Fibroblast of peridontal ligament (primary cell): ENCODE data around the gene DHRSX.
A peak's percentile ranks its signal among the peaks of the same experiment; 100 is the strongest.
"Not testable (repeated sequence)": the region's sequence is repeated elsewhere in the genome, so short reads cannot be mapped to it uniquely, and the experiment has no call there.

ENCODE experiments used
- DNase-seq: peaks from one replicate; pipeline ENCODE4 v3.0.0-alpha.2; 2010; ENCODE audit errors: extremely low read depth

Gene DHRSX

GRCh38 chrX:2498781-2499302 is 1.9 kb downstream of the DHRSX start:
- peak; percentile 43 for DNase-seq

DNA sequence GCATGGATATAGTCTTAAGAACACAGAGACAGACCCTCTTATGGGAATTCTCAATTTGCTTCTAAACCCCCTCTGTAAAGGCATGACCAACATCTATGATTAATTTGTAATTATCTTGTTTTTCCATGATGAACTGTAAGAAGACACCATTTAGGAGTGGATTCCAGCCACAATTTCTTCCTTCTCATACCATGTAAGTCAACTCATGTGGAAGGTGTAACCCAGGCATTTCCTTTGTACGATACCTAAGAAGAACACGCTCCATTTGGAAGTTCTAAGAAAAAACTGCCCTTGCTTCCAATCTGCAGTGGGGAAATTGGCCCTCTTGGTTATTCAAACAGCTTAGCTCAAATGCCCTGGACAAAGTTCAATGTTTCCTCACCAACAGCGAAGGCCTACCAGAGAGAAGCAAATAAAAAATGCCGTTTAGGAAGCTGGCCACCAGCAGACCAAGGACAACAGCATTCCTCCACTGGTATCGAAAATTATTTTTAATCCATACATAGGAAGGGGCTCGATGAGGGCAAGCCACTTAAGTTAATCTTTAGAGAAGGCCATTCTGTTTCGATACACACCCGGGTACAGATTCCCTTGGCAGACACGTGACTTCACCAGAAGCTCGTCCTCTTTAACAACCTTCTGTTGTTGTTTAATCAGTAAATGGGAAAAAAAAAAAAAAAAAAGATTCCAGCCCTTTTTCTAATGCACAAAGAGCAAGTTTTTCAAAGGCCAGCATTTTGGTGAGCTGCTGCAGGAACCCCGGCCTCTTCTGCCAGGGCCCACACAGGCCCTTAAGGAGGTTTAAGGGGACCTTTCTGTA is 2.6 kb downstream of the DHRSX start:
- DNase-seq, result peak; percentile 57

- DNase-seq, result no peak
These were observed 5.2 kb downstream of the DHRSX start for GRCh38 chrX:2495595-2495994.

GRCh38 chrX:2492531-2493218 is 8.1 kb downstream of the DHRSX start:
- no peak for DNase-seq

- DNase-seq, result no peak
These were observed 10.1 kb downstream of the DHRSX start for GRCh38 chrX:2490634-2491033.

DNA sequence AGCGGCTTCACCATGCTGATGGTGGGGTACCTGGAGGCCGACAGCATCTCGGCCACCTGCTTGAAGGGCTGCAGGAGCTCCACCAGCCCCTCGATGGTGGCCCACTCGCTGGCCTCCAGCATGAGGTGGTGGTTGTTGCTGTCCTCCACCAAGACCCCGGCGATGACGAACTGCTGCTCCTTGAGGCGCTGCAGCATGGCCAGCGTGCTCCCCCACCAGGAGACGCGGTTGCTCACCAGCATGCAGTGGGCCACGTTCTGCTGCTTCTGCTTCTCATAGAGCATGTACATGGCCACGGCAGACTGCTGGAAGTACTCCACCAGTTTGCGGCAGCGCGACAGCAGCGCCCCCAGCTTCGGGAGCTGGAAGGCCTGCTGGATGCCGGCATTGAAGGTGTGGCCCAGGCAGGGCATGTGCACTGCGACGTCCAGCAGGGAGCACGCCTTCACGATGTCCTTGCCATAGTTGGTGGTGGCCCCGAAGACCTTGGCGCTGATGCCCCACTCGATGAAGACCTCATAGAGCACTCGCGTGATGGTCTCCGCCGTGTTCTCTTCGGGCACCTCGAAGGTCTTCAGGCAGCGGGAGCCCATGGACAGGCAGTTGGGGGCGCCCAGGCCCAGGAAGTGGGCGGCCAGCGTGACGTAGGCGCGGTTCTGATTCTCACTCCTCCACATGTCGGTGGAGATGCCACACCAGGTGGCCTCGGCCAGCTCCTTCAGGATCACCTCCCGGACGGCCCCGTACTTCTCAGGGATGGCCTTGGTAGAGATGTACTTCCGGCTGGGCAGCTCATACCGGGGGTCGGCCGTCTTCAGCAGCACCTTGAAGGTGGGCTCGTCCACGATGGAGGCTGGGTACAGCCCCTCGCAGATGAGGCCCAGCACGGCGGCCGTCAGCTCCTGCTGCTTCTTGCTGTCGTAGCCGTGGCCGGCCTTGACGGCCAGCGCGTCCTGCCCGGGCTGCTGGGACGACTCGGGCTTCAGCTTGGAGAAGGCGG is 11.0 kb downstream of the DHRSX start:
- no peak for DNase-seq

DNA sequence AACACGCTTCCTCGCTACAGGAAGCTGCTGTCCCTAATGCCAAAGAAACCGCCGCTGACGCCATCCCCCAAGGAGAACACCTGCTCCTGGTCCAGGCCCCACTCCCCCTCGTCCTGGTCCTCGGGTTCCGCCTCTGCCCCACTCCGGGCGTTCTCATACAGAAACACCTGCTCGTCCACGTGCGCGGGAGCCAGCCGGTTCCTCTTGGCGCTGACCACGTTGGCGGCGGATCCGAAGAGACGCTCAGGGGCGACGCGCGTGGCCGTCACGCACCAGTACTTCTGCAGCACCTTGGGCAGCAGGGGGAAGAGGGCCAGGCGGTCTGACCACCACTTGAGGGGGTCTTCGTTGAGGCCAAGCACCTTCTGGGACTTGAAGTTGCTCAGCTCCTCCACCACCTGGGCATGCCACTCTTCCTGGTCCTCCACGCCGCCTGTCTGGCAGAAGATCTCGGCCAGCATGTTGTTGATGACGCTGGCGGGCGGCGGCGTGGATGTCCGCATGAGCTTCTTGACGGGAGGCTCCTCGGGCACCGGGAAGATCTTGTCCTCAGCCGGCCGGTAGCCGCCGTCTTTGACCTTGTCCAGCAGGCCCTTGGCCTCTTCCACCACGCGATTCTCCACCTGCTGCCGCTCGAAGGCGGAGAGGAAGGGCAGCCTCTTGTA is 12.0 kb downstream of the DHRSX start:
- no peak for DNase-seq

GRCh38 chrX:2487366-2487765 is 13.4 kb downstream of the DHRSX start:
- no peak for DNase-seq

DNA sequence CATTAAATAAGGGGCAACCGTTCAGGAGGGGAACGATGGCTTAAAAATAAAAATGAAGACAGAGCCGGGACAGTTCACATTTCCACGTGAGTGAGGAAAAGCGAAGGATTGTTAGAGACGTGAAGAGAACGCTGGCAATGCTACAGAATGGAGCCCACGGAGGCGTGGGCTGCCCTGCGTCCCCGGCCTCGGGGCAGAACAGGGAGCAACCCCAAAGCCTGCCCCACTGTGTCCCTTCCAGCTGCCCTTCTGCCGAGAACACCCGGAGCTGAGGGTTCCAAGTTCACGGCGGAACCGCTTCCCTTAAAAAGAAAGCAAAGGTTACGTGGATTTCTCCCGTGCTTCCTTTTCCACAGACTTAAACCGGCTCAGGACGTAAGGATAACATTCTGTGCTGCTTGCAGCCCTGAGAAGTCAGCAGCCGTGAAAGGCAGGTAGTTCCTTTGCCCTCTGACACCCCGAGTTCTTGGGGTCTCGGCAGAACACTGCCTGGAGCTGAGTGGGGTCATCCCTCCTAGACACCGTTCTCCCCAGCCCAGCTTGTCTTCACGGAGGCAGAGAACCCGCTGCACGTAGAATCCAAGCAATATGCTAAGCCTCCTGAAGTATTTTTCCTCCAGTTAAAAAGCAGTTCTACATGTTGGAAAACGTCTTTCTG is 14.2 kb downstream of the DHRSX start:
- DNase-seq, result no peak

GRCh38 chrX:2485789-2486345 is 14.9 kb downstream of the DHRSX start:
- DNase-seq, result peak; percentile 4

GRCh38 chrX:2484721-2485648 is 15.8 kb downstream of the DHRSX start:
- peak; percentile 70 for DNase-seq

GRCh38 chrX:2484256-2484655 is 16.5 kb downstream of the DHRSX start:
- peak; percentile 39 for DNase-seq

DNA sequence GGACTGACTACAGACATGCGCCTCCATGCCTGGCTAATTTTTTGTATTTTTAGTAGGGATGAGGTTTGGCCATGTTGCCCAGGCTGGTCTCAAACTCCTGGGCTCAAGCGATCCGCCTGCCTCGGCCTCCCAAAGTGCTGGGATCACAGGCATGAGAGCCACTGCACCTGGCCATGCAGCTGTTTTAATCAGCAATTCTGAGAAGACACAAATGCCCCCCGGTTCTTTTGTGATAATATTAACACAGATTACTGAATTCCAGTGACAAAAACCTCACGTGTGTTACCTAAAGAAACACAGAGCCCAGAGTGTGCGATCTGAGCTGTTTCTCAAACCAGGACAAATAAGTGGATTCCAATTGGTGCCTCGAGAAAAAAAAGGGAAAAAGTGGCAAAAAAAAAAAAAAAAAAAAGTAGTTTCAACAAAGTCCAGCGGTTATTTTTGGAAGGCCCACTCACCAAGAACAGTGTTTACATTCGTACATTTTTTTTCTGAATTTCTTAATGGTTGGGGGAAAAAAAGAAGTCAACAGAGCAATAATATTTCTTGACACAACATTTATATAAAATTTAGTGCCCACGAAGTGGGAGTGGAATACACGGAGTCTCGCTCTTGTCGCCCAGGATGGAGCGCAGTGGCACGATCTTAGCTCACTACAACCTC is 17.2 kb downstream of the DHRSX start:
- DNase-seq, result peak; percentile 15

- not testable (repeated sequence) for DNase-seq
These were observed 19.2 kb downstream of the DHRSX start for GRCh38 chrX:2481597-2481996.

DNA sequence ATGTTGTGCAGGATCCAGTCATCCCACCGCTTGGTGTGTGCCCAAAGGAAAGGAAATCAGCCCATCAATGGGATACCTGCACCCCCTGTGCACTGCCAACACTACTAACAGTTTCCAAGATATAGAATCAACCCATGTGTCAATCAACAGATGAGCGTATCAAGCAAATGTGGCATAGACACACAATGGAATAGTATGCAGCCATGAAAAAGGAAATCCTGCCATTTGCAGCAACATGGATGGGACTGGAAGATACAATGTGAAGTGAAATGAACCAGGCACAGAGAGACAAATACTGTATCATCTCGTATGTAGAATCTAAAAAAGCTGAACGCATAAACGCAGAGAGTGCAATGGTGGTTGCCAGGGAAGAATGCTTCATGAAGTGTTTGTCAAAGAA is 20.8 kb downstream of the DHRSX start:
- DNase-seq, result not testable (repeated sequence)

DNA sequence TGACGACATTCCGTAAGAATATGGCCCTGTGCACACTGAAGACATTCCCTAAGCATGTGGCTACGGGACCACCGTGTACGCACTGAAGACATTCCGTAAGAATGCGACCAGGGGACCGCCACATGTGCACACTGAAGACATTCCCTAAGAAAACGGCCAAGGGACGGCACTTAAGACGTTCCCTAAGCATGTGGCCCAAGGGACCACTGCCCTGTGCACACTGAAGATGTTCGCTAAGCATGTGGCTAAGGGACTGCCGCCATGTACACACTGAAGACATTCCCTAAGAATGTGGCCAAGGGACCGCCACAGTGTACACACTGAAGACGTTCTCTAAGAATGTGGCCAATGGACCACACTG is 21.4 kb downstream of the DHRSX start:
- no peak for DNase-seq

DNA sequence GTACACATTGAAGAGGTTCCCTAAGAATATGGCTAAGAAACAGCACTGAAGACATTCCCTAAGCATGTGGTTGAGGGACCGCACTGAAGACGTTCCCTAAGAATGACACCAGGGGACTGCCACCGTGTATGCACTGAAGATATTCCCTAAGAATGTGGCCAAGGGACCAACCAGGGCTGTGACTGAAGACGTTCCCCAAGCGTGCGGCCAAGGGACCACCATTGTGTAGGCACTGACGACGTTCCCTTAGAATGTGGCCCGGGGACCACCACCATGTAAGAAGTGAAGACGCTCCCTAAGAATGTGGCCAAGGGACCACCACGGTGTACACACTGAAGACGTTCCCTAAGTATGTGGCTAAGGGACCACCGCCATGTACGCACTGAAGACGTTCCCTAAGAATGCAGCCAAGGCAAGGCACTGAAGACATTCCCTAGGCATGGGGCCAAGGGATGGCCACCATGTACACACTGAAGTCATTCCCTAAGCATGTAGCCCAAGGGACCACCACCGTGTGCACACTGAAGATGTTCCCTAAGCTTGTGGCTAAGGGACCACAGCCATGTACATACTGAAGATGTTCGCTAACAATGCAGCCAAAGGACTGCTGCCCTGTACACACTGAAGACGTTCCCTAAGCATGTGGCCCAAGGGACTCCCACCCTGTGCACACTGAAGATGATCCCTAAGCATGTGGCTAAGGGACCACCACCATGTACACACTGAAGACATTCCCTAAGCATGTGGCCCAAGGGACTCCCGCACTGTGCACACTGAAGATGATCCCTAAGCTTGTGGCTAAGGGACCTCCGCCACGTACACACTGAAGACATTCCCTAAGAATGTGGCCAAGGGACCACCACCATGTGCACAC is 22.0 kb downstream of the DHRSX start:
- DNase-seq, result no peak

GRCh38 chrX:2477313-2477712 is 23.5 kb downstream of the DHRSX start:
- not testable (repeated sequence) for DNase-seq
